Measurements from ENCODE around the gene GIT2. TPM values are rescaled to one million over a fixed set of nuclear protein-coding genes. Genes with fewer than 3 reads are reported as not detected.

GIT2 gene
- total RNA-seq, 2 donors from 2014 or later: 27.0 to 27.9 TPM

GRCh38 chr12:109883461-109883860 lies 112.7 kb downstream of the GIT2 start:
- no peak overlapping the region for H3K27ac ChIP-seq (ENCODE audit: low read depth, low read length)
- no peak overlapping the region for H3K4me3 ChIP-seq (ENCODE audit: low read length)
- Mint-ChIP-seq H3K36me3 (ENCODE audit: low read depth) (no peaks in the 10 kb centered on the region), H3K9me3 (no peaks in the 10 kb centered on the region), H3K4me3 (no peak overlapping the region), H3K27me3 (ENCODE audit: insufficient read depth) (no peaks in the 10 kb centered on the region), H3K4me1 (peaks cover 27% of the 10 kb centered on the region), H3K27ac (no peak overlapping the region)
- H3K4me1 ChIP-seq (ENCODE audit: control insufficient read depth, insufficient read depth, low read length): peaks cover 4% of the 10 kb centered on the region
- H3K9ac ChIP-seq (ENCODE audit: extremely low read depth, low read length, poor library complexity, severe bottlenecking): no peak overlapping the region
- TF ChIP-seq CTCF (conservative IDR thresholded peaks at IDR 0.05): no peak
- no peaks in the 10 kb centered on the region for H3K9me3 ChIP-seq (ENCODE audit: control insufficient read depth, low read length)
- no peaks in the 10 kb centered on the region for H3K27me3 ChIP-seq (ENCODE audit: control insufficient read depth, insufficient read depth, low read length, poor library complexity, severe bottlenecking)
- DNase-seq: no peak
- H3K36me3 ChIP-seq (ENCODE audit: control insufficient read depth, insufficient read depth, low read length): no peaks in the 10 kb centered on the region
- 90 to 94% methylated on average over 2 to 4 of the region's 4 CpGs for WGBS, 2 experiments (ENCODE audit: insufficient coverage in 1 of 2, insufficient read length in 1 of 2)

- 87 to 94% methylated on average over 2 of the region's 2 CpGs for WGBS, 2 experiments (ENCODE audit: insufficient coverage in 1 of 2, insufficient read length in 1 of 2)
- Mint-ChIP-seq H3K27me3 (ENCODE audit: insufficient read depth) (no peaks in the 10 kb centered on the region), H3K4me3 (no peak overlapping the region), H3K36me3 (ENCODE audit: low read depth) (no peaks in the 10 kb centered on the region), H3K9me3 (no peaks in the 10 kb centered on the region), H3K27ac (peak overlapping the region; percentile 94), H3K4me1 (peaks cover 42% of the 10 kb centered on the region)
- H3K36me3 ChIP-seq (ENCODE audit: control insufficient read depth, insufficient read depth, low read length): no peaks in the 10 kb centered on the region
- H3K27ac ChIP-seq (ENCODE audit: low read depth, low read length): no peak overlapping the region
- H3K9ac ChIP-seq (ENCODE audit: extremely low read depth, low read length, poor library complexity, severe bottlenecking): no peak overlapping the region
- peak; percentile 80 for DNase-seq
- H3K27me3 ChIP-seq (ENCODE audit: control insufficient read depth, insufficient read depth, low read length, poor library complexity, severe bottlenecking): no peaks in the 10 kb centered on the region
- TF ChIP-seq CTCF (conservative IDR thresholded peaks at IDR 0.05): no peak
- H3K4me3 ChIP-seq (ENCODE audit: low read length): no peak overlapping the region
- no peaks in the 10 kb centered on the region for H3K9me3 ChIP-seq (ENCODE audit: control insufficient read depth, low read length)
- peaks cover 4% of the 10 kb centered on the region for H3K4me1 ChIP-seq (ENCODE audit: control insufficient read depth, insufficient read depth, low read length)
Measured at GRCh38 chr12:109881752-109882151, 114.4 kb downstream of the GIT2 start.

- no peaks in the 10 kb centered on the region for H3K9me3 ChIP-seq (ENCODE audit: control insufficient read depth, low read length)
- no peak for DNase-seq
- H3K4me1 ChIP-seq (ENCODE audit: control insufficient read depth, insufficient read depth, low read length): peaks cover 4% of the 10 kb centered on the region
- no peaks in the 10 kb centered on the region for H3K27me3 Mint-ChIP-seq (ENCODE audit: insufficient read depth)
- no peaks in the 10 kb centered on the region for H3K36me3 Mint-ChIP-seq (ENCODE audit: low read depth)
- peak overlapping the region; percentile 82 for H3K4me3 ChIP-seq (ENCODE audit: low read length)
- no peak overlapping the region for H3K9ac ChIP-seq (ENCODE audit: extremely low read depth, low read length, poor library complexity, severe bottlenecking)
- no peaks in the 10 kb centered on the region for H3K36me3 ChIP-seq (ENCODE audit: control insufficient read depth, insufficient read depth, low read length)
- no peak overlapping the region for H3K27ac ChIP-seq (ENCODE audit: low read depth, low read length)
- no peaks in the 10 kb centered on the region for H3K27me3 ChIP-seq (ENCODE audit: control insufficient read depth, insufficient read depth, low read length, poor library complexity, severe bottlenecking)
- H3K4me3 Mint-ChIP-seq: peak overlapping the region; percentile 91
- peaks cover 42% of the 10 kb centered on the region for H3K4me1 Mint-ChIP-seq
- 2 to 7% methylated on average over 8 to 9 of the region's 9 CpGs for WGBS, 2 experiments (ENCODE audit: insufficient coverage in 1 of 2, insufficient read length in 1 of 2)
- H3K27ac Mint-ChIP-seq: peak overlapping the region; percentile 94
- TF ChIP-seq CTCF (conservative IDR thresholded peaks at IDR 0.05): no peak
- no peaks in the 10 kb centered on the region for H3K9me3 Mint-ChIP-seq
Measured at GRCh38 chr12:109880938-109881337, 115.2 kb downstream of the GIT2 start.

Data from endodermal cell (in vitro differentiated cells).